ENCODE measurements around the gene PARP14. TPM values are rescaled to one million over a fixed set of nuclear protein-coding genes. Genes with fewer than 3 reads are reported as not detected.

Gene PARP14
- total RNA-seq, 1 experiment from 2014 or later: 33.3 TPM

DNA sequence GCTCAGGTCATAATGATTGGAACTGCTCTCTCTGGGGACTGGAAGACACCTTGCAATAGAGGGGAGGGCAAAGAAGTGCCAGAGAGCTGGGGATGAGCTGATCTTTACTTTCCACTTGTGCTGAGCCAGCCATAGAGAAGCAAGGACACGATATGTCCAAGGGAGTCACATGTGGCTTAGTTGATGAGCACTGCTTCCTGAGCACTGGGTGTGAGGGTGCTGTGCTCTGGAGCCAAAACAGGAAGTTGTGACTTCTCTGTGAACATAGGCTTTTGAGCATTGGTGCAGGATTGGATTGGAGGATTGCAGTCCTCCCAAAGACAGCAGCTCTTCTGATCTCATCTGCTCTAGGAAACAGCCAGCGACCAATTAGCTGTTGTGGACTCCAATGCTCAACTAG is 6.7 kb downstream of the PARP14 start:
- Histone ChIP-seq H3K27me3 (ENCODE audit: insufficient read depth, low read depth) (no peaks in the 10 kb centered on the region), H3K9me3 (ENCODE audit: insufficient read depth, low read depth) (no peaks in the 10 kb centered on the region), H3K27ac (no peak overlapping the region), H2AFZ (no peak overlapping the region), H3K79me2 (ENCODE audit: low read depth) (no peaks in the 10 kb centered on the region), H3K4me2 (no peak overlapping the region), H4K20me1 (ENCODE audit: insufficient read depth) (no peaks in the 10 kb centered on the region), H3K36me3 (ENCODE audit: low read depth) (no peaks in the 10 kb centered on the region), H3K4me1 (replicated peaks; ENCODE audit: insufficient read depth) (no peaks in the 10 kb centered on the region), H3F3A (ENCODE audit: insufficient read depth, low read depth) (no peaks in the 10 kb centered on the region), H3K9me2 (ENCODE audit: insufficient read depth) (no peaks in the 10 kb centered on the region), H3K4me3 (no peak overlapping the region)
- no peak for DNase-seq
- intact Hi-C loops (cut with micrococcal nuclease; ENCODE audit: unreplicated experiment): no loop called here
- TF ChIP-seq EZH2 (IDR thresholded peaks at IDR 0.05; ENCODE audit: low read depth) (no peak), CTCF (conservative IDR thresholded peaks at IDR 0.05) (no peak)
- CTCF ChIA-PET: interaction anchor here (0.6 kb wide), 1 partner anchor 338 kb away, joined by 4 read pairs; no protein-coding TSS in a partner anchor
- no TSS peak for BruUV-seq (replicated peaks)
- POLR2A ChIA-PET (ENCODE audit: unreplicated experiment): interaction anchor here (0.6 to 0.9 kb wide), 2 partner anchors 8 to 1898 kb away, joined by 3 to 6 read pairs; no protein-coding TSS in a partner anchor

- no peak overlapping the region for H3K27ac ChIP-seq
- no peaks in the 10 kb centered on the region for H3K9me2 ChIP-seq (ENCODE audit: insufficient read depth)
- H3K27me3 ChIP-seq (ENCODE audit: insufficient read depth, low read depth): no peaks in the 10 kb centered on the region
- no peak overlapping the region for H2AFZ ChIP-seq
- TF ChIP-seq EZH2 (IDR thresholded peaks at IDR 0.05; ENCODE audit: low read depth): no peak
- no peak for TF ChIP-seq CTCF (conservative IDR thresholded peaks at IDR 0.05)
- ChIA-PET CTCF (no interaction called here), POLR2A (ENCODE audit: unreplicated experiment) (no interaction called here)
- no peaks in the 10 kb centered on the region for H3K4me1 ChIP-seq (replicated peaks; ENCODE audit: insufficient read depth)
- no TSS peak for BruUV-seq (replicated peaks)
- H3K36me3 ChIP-seq (ENCODE audit: low read depth): no peaks in the 10 kb centered on the region
- no peaks in the 10 kb centered on the region for H3K9me3 ChIP-seq (ENCODE audit: insufficient read depth, low read depth)
- no peaks in the 10 kb centered on the region for H3F3A ChIP-seq (ENCODE audit: insufficient read depth, low read depth)
- intact Hi-C loops (cut with micrococcal nuclease; ENCODE audit: unreplicated experiment): no loop called here
- H3K79me2 ChIP-seq (ENCODE audit: low read depth): no peaks in the 10 kb centered on the region
- no peak overlapping the region for H3K4me3 ChIP-seq
- H3K4me2 ChIP-seq: no peak overlapping the region
- no peak for DNase-seq
- no peaks in the 10 kb centered on the region for H4K20me1 ChIP-seq (ENCODE audit: insufficient read depth)
Observed at GRCh38 chr3:122688996-122689395, 8.4 kb downstream of the PARP14 start.

DNA sequence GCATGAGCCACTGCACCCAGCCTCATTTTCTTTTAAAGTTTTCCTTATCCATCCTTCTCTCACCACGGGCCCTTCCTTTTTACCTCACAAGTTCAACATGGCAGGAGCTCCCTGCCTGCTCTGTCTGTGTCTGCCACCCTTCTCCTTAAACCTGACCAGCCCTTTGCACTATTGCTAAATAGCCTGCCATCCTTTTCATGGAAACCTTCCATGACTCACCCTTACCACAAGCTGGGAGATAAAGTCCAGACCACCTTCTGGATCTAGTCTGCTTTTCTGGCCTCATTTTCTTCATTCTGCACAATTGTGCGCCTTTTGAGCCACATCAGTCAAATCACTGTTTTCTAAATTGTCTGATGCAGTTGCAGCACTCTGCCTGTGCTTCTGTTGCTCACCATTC is 8.9 kb downstream of the PARP14 start:
- no peaks in the 10 kb centered on the region for H3F3A ChIP-seq (ENCODE audit: insufficient read depth, low read depth)
- no peaks in the 10 kb centered on the region for H3K9me3 ChIP-seq (ENCODE audit: insufficient read depth, low read depth)
- BruUV-seq (replicated peaks): no TSS peak
- no peaks in the 10 kb centered on the region for H3K4me1 ChIP-seq (replicated peaks; ENCODE audit: insufficient read depth)
- no peak overlapping the region for H3K27ac ChIP-seq
- no peak overlapping the region for H3K4me2 ChIP-seq
- intact Hi-C loops (cut with micrococcal nuclease; ENCODE audit: unreplicated experiment): no loop called here
- no peaks in the 10 kb centered on the region for H3K27me3 ChIP-seq (ENCODE audit: insufficient read depth, low read depth)
- no peak overlapping the region for H2AFZ ChIP-seq
- no peak overlapping the region for H3K4me3 ChIP-seq
- ChIA-PET POLR2A (ENCODE audit: unreplicated experiment) (no interaction called here), CTCF (no interaction called here)
- no peak for TF ChIP-seq CTCF (conservative IDR thresholded peaks at IDR 0.05)
- no peak for TF ChIP-seq EZH2 (IDR thresholded peaks at IDR 0.05; ENCODE audit: low read depth)
- no peaks in the 10 kb centered on the region for H3K36me3 ChIP-seq (ENCODE audit: low read depth)
- no peak for DNase-seq
- H3K9me2 ChIP-seq (ENCODE audit: insufficient read depth): no peaks in the 10 kb centered on the region
- H4K20me1 ChIP-seq (ENCODE audit: insufficient read depth): no peaks in the 10 kb centered on the region
- H3K79me2 ChIP-seq (ENCODE audit: low read depth): no peaks in the 10 kb centered on the region

All from PC-9 (cell line).